ENCODE data around the gene LPAR6. TPM values are rescaled to one million over a fixed set of nuclear protein-coding genes. Genes with fewer than 3 reads are reported as not detected.
"Not testable (repeated sequence)": the region's sequence is repeated elsewhere in the genome, so short reads cannot be mapped to it uniquely, and the experiment has no call there.

Gene LPAR6
- total RNA-seq, 4 donors from 2014 or later: 13.3 to 41.4 (median 22.8) TPM

DNA sequence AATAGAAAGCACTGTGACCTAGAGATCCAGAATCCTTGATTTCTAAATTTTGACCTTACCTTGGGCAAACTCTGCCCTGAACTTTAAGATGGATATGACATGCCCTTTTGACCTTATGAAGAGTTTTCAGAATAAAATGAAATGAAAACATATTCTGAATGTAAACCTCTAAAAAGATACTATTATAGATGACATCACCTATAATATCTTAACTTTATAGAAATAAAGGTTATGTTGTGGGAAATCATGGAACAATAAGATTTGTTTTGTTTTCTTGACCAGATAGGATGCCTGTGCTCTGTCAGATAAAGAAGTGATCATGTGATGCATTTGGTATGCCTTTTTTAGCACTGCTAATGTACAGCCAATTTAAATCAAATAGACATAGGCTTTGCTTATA lies 13.1 kb upstream of the LPAR6 start:
- Histone ChIP-seq H3K27ac (no peak overlapping the region), H3K9me3 (no peaks in the 10 kb centered on the region), H3K4me1 (peaks cover 14% of the 10 kb centered on the region), H3K27me3 (no peaks in the 10 kb centered on the region), H3K36me3 (no peaks in the 10 kb centered on the region), H3K4me3 (no peak overlapping the region)
- TF ChIP-seq, protein P1, sequence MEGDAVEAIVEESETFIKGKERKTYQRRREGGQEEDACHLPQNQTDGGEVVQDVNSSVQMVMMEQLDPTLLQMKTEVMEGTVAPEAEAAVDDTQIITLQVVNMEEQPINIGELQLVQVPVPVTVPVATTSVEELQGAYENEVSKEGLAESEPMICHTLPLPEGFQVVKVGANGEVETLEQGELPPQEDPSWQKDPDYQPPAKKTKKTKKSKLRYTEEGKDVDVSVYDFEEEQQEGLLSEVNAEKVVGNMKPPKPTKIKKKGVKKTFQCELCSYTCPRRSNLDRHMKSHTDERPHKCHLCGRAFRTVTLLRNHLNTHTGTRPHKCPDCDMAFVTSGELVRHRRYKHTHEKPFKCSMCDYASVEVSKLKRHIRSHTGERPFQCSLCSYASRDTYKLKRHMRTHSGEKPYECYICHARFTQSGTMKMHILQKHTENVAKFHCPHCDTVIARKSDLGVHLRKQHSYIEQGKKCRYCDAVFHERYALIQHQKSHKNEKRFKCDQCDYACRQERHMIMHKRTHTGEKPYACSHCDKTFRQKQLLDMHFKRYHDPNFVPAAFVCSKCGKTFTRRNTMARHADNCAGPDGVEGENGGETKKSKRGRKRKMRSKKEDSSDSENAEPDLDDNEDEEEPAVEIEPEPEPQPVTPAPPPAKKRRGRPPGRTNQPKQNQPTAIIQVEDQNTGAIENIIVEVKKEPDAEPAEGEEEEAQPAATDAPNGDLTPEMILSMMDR (IDR thresholded peaks at IDR 0.05): no peak
- TF ChIP-seq POLR2A (IDR thresholded peaks at IDR 0.05) (no peak), POLR2AphosphoS5 (IDR thresholded peaks at IDR 0.05) (no peak), EP300 (IDR thresholded peaks at IDR 0.05) (no peak)
- no peak for DNase-seq (ENCODE audit: low spot score in 2 of 2)

- TF ChIP-seq EP300 (IDR thresholded peaks at IDR 0.05): no peak
- no peak for TF ChIP-seq POLR2AphosphoS5 (IDR thresholded peaks at IDR 0.05)
- TF ChIP-seq, protein P1 (IDR thresholded peaks at IDR 0.05): no peak
- TF ChIP-seq POLR2A (IDR thresholded peaks at IDR 0.05): no peak
- peaks cover 3% of the 10 kb centered on the region for H3K4me1 ChIP-seq
- DNase-seq (ENCODE audit: low spot score in 2 of 2): no peak
- 57% methylated on average over 3 of the region's 3 CpGs for WGBS
- H3K4me3 ChIP-seq: no peak overlapping the region
- H3K36me3 ChIP-seq: no peaks in the 10 kb centered on the region
- no peak overlapping the region for H3K27ac ChIP-seq
- H3K27me3 ChIP-seq: no peaks in the 10 kb centered on the region
- peaks cover 5% of the 10 kb centered on the region for H3K9me3 ChIP-seq
These were observed 11.3 kb upstream of the LPAR6 start for GRCh38 chr13:48424212-48424611.

DNA sequence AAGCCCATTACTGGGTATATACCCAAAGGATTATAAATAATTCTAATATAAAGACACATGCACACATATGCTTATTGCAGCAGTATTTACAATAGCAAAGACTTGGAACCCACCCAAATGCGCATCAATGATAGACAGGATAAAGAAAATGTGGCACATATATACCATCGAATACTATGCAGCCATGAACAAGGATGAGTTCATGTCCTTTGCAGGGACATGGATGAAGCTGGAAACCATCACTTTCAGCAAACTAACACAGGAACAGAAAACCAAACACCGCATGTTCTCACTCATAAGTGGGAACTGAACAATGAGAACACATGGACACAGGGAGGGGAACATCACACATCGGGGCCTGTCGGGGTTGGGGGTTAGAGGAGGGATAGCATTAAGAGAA lies 9.1 kb upstream of the LPAR6 start:
- DNase-seq (ENCODE audit: low spot score in 2 of 2); H3K27me3 ChIP-seq; H3K27ac ChIP-seq; H3K36me3 ChIP-seq; H3K9me3 ChIP-seq; H3K4me1 ChIP-seq; H3K4me3 ChIP-seq: not testable (repeated sequence)
- 96% methylated on average over 5 of the region's 5 CpGs for WGBS

- peaks cover under 1% of the 10 kb centered on the region for H3K9me3 ChIP-seq
- H3K27me3 ChIP-seq: no peaks in the 10 kb centered on the region
- peaks cover 16% of the 10 kb centered on the region for H3K4me1 ChIP-seq
- H3K27ac ChIP-seq: no peak overlapping the region
- no peak overlapping the region for H3K4me3 ChIP-seq
- DNase-seq (ENCODE audit: low spot score in 2 of 2): no peak
- WGBS: 76% methylated on average over 2 of the region's 2 CpGs
- peaks cover 5% of the 10 kb centered on the region for H3K36me3 ChIP-seq
- no peak for TF ChIP-seq POLR2AphosphoS5 (IDR thresholded peaks at IDR 0.05)
- TF ChIP-seq, protein P1 (IDR thresholded peaks at IDR 0.05): no peak
- TF ChIP-seq POLR2A (IDR thresholded peaks at IDR 0.05): no peak
- no peak for TF ChIP-seq EP300 (IDR thresholded peaks at IDR 0.05)
These were observed 2.6 kb upstream of the LPAR6 start for GRCh38 chr13:48415516-48415915.

DNA sequence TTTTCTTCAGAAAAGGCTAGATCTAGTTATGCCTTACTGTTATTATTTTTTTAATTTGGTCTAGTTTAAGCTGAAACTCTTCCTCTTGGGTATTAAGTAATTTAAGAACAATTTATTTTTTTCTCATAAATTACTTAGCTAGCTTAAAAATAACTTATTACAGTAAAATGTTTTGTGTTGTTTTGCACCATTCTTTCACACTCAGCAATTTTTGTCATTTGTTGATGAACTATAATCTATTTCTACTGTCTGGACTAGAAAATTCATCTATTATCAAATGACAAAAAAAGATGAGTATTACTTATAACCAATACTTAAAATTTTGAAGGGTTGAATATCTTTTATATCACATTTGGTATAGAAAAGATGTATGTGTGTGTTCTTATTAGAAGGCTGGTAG lies 1.6 kb upstream of the LPAR6 start:
- Histone ChIP-seq H3K4me1 (peaks cover 25% of the 10 kb centered on the region), H3K9me3 (no peaks in the 10 kb centered on the region), H3K27ac (no peak overlapping the region), H3K4me3 (no peak overlapping the region), H3K36me3 (peaks cover 5% of the 10 kb centered on the region), H3K27me3 (no peaks in the 10 kb centered on the region)
- DNase-seq (ENCODE audit: low spot score in 2 of 2): no peak
- TF ChIP-seq, protein P1 (IDR thresholded peaks at IDR 0.05): no peak
- TF ChIP-seq POLR2A (IDR thresholded peaks at IDR 0.05) (no peak), POLR2AphosphoS5 (IDR thresholded peaks at IDR 0.05) (no peak), EP300 (IDR thresholded peaks at IDR 0.05) (no peak)

DNA sequence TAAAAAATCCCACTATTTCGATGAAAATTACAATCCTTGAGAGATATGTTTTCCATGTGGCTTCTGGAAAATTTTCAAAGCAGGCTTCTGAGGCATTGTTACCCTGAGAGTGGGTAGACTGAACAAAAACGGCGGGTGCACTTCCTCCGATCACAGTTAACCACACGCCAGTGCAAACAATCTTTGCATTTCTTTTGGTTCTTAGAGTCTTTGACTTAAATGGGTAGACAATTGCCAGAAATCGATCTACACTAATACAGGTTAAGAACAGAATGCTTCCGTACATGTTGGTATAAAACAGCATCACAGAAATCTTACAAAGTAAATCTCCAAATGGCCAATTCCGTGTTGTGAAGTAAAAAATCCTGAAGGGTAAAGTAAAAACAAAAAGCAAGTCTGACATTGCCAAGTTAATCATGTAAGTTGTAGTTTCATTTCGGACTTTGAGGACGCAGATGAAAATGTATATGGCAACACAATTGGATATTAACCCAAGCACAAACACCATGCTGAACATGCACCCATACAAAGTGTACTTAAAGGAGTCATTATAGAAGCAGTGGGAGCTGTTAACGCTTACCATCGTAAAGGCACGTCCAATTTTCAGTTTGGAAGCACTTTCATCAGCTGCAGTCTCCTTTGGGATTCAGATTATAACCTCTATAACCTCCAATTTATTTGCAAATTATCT lies 927 bp downstream of the LPAR6 start:
- peak overlapping the region; percentile 53 for H3K4me3 ChIP-seq
- no peak for DNase-seq (ENCODE audit: low spot score in 2 of 2)
- H3K9me3 ChIP-seq: no peaks in the 10 kb centered on the region
- no peaks in the 10 kb centered on the region for H3K27me3 ChIP-seq
- WGBS: 16% methylated on average over 13 of the region's 13 CpGs
- TF ChIP-seq EP300 (IDR thresholded peaks at IDR 0.05): no peak
- TF ChIP-seq POLR2A (IDR thresholded peaks at IDR 0.05): no peak
- TF ChIP-seq, protein P1 (IDR thresholded peaks at IDR 0.05): no peak
- TF ChIP-seq POLR2AphosphoS5 (IDR thresholded peaks at IDR 0.05): no peak
- H3K36me3 ChIP-seq: peaks cover under 1% of the 10 kb centered on the region
- peaks cover 37% of the 10 kb centered on the region for H3K4me1 ChIP-seq
- peak overlapping the region; percentile 84 for H3K27ac ChIP-seq

All from suprapubic skin (tissue), 4 donors.